Gastrocnemius medialis (tissue), 4 donors: Measurements from ENCODE around the gene HECTD4.

Experiments
- POLR2A ChIP-seq, 2 donors: fragments of 450-650 bp; IDR thresholded peaks; one replicate each; pipeline ENCODE4 v1.6.1; 2017; ENCODE audit warnings: antibody characterized with exemption in 2 of 2, mild to moderate bottlenecking in 2 of 2, moderate library complexity in 2 of 2
- TF ChIP-seq, protein P1 (sequence below), 5 experiments: fragments of 450-650 bp in 3 of 5; fragments of 200-600 bp in 2 of 5; sonication (generic) in 2 of 5; IDR thresholded peaks in 4 of 5; conservative IDR thresholded peaks in 1 of 5; 1 replicate in 4 of 5; 2 replicates in 1 of 5; pipeline ENCODE4 v1.5.1; 2016 to 2019; ENCODE audit warnings: antibody characterized with exemption in 5 of 5, mild to moderate bottlenecking in 3 of 5, moderate library complexity in 3 of 5

DNA sequence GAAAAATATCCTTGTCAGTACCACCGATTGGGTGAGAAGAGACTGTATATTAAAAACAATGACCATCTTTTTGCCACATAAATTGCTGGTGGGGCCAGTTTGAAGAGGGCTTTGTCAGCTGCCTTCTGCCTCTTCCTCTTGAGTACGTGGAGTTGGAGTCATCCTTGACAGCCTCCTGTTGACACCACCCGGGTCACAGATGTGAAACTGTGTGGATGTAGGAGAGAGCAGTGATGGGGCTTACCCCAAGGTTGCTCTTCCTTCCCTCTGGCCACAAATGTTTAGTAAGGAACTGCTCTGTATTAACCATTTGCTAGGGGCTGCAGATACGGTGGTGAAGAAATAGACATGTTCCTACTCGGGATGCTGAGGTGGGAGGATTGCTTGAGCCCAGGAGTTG lies 48.7 kb upstream of the HECTD4 start:
- TF ChIP-seq, protein P1, sequence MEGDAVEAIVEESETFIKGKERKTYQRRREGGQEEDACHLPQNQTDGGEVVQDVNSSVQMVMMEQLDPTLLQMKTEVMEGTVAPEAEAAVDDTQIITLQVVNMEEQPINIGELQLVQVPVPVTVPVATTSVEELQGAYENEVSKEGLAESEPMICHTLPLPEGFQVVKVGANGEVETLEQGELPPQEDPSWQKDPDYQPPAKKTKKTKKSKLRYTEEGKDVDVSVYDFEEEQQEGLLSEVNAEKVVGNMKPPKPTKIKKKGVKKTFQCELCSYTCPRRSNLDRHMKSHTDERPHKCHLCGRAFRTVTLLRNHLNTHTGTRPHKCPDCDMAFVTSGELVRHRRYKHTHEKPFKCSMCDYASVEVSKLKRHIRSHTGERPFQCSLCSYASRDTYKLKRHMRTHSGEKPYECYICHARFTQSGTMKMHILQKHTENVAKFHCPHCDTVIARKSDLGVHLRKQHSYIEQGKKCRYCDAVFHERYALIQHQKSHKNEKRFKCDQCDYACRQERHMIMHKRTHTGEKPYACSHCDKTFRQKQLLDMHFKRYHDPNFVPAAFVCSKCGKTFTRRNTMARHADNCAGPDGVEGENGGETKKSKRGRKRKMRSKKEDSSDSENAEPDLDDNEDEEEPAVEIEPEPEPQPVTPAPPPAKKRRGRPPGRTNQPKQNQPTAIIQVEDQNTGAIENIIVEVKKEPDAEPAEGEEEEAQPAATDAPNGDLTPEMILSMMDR (IDR thresholded peaks at IDR 0.05 in 4 of 5, conservative IDR thresholded peaks at IDR 0.05 in 1 of 5) = no peak
- no peak for TF ChIP-seq POLR2A (IDR thresholded peaks at IDR 0.05)
